Cardiac muscle cell (in vitro differentiated cells and primary cell): Measurements from ENCODE around the gene RBM47. TPM values are rescaled to one million over a fixed set of nuclear protein-coding genes. Genes with fewer than 3 reads are reported as not detected.
A peak's percentile ranks its signal among the peaks of the same experiment; 100 is the strongest.

Source experiments
- DNase-seq, 2 donors: peaks; one replicate each; pipeline versions ENCODE4 v3.0.0 to v3.0.0-alpha.2; 2010 to 2017; ENCODE audit warnings: low read depth in 1 of 2, low spot score in 1 of 2
- H3K27ac ChIP-seq: fragments of 200-600 bp; sonication (generic); 2 replicates; pipeline ENCODE4 v1.5.1; 2016
- H3K27me3 ChIP-seq: fragments of 200-600 bp; sonication (generic); 2 replicates; pipeline ENCODE4 v1.6.0; 2016; ENCODE audit warnings: control low read depth
- H3K36me3 ChIP-seq: fragments of 200-600 bp; sonication (generic); 2 replicates; pipeline ENCODE4 v1.5.1; 2016; ENCODE audit warnings: control low read depth
- H3K4me1 ChIP-seq: fragments of 200-600 bp; sonication (generic); 2 replicates; pipeline ENCODE4 v1.8.1; 2017; ENCODE audit warnings: low read depth, mild to moderate bottlenecking, mixed run types
- H3K4me3 ChIP-seq: fragments of 200-600 bp; sonication (generic); 2 replicates; pipeline ENCODE4 v1.5.1; 2016; ENCODE audit warnings: mild to moderate bottlenecking
- H3K9me3 ChIP-seq: fragments of 200-600 bp; sonication (generic); 2 replicates; pipeline ENCODE4 v1.5.1; 2017; ENCODE audit warnings: low read depth, mild to moderate bottlenecking, control low read depth
- CTCF ChIP-seq: IDR thresholded peaks from 2 replicates; pipeline ENCODE4 v1.5.1; 2012; ENCODE audit warnings: low read depth, mild to moderate bottlenecking, low read length
- polyA plus RNA-seq: library from polyadenylated mRNA; unstranded; fragments of >200 nt; fragmentation: Nextera tagmentation; extraction: Ambion mirVana; gene quantifications from 2 replicates; pipeline ENCODE4 v1.2.1, GENCODE V29; 2016
- total RNA-seq: library from RNA; depleted of rRNA; stranded (reverse); fragments of >200 nt; gene quantifications from 2 replicates; pipeline ENCODE4 v1.2.3, GENCODE V29; 2016

RBM47 gene
- total and polyA plus RNA-seq, 2 experiments from 2014 or later, result 1.1 to 1.4 TPM

GRCh38 chr4:40614031-40614430 lies 15.6 kb downstream of the RBM47 start:
- no peaks in the 10 kb centered on the region for H3K4me1 ChIP-seq
- no peaks in the 10 kb centered on the region for H3K27me3 ChIP-seq
- no peak overlapping the region for H3K27ac ChIP-seq
- H3K36me3 ChIP-seq, result no peaks in the 10 kb centered on the region
- no peak for DNase-seq
- H3K9me3 ChIP-seq, result no peaks in the 10 kb centered on the region
- no peak overlapping the region for H3K4me3 ChIP-seq
- no peak for TF ChIP-seq CTCF

- no peak for TF ChIP-seq CTCF
- no peaks in the 10 kb centered on the region for H3K36me3 ChIP-seq
- no peak overlapping the region for H3K27ac ChIP-seq
- no peaks in the 10 kb centered on the region for H3K27me3 ChIP-seq
- H3K4me3 ChIP-seq, result no peak overlapping the region
- no peaks in the 10 kb centered on the region for H3K4me1 ChIP-seq
- no peaks in the 10 kb centered on the region for H3K9me3 ChIP-seq
- no peak for DNase-seq
Observed at GRCh38 chr4:40613456-40613855, 16.2 kb downstream of the RBM47 start.

- no peak for TF ChIP-seq CTCF
- DNase-seq, result no peak
- Histone ChIP-seq H3K27ac (no peak overlapping the region), H3K4me1 (no peaks in the 10 kb centered on the region), H3K27me3 (no peaks in the 10 kb centered on the region), H3K9me3 (no peaks in the 10 kb centered on the region), H3K4me3 (no peak overlapping the region), H3K36me3 (no peaks in the 10 kb centered on the region)
Observed at GRCh38 chr4:40612831-40613230, 16.8 kb downstream of the RBM47 start.

GRCh38 chr4:40612283-40612682 lies 17.4 kb downstream of the RBM47 start:
- no peak overlapping the region for H3K27ac ChIP-seq
- H3K36me3 ChIP-seq, result no peaks in the 10 kb centered on the region
- TF ChIP-seq CTCF, result no peak
- no peaks in the 10 kb centered on the region for H3K4me1 ChIP-seq
- H3K4me3 ChIP-seq, result no peak overlapping the region
- H3K9me3 ChIP-seq, result no peaks in the 10 kb centered on the region
- DNase-seq, result no peak
- no peaks in the 10 kb centered on the region for H3K27me3 ChIP-seq

GRCh38 chr4:40608628-40609027 lies 21.0 kb downstream of the RBM47 start:
- no peaks in the 10 kb centered on the region for H3K4me1 ChIP-seq
- no peaks in the 10 kb centered on the region for H3K27me3 ChIP-seq
- H3K27ac ChIP-seq, result no peak overlapping the region
- no peak for TF ChIP-seq CTCF
- H3K9me3 ChIP-seq, result no peaks in the 10 kb centered on the region
- no peak overlapping the region for H3K4me3 ChIP-seq
- DNase-seq, result peak in 1 of 2 donors; percentile 59
- H3K36me3 ChIP-seq, result no peaks in the 10 kb centered on the region

GRCh38 chr4:40607221-40607620 lies 22.4 kb downstream of the RBM47 start:
- Histone ChIP-seq H3K36me3 (no peaks in the 10 kb centered on the region), H3K27ac (no peak overlapping the region), H3K4me3 (no peak overlapping the region), H3K27me3 (no peaks in the 10 kb centered on the region), H3K4me1 (no peaks in the 10 kb centered on the region), H3K9me3 (no peaks in the 10 kb centered on the region)
- TF ChIP-seq CTCF, result no peak
- DNase-seq, result peak in 1 of 2 donors; percentile 64
